ENCODE data around the gene KCNH4. TPM values are rescaled to one million over a fixed set of nuclear protein-coding genes. Genes with fewer than 3 reads are reported as not detected.

Gene KCNH4
- total and polyA plus RNA-seq, 9 of the 15 experiments (the other 6 are each of a cell fraction or from before 2014, with no cell fraction given), result 0.10 to 1.8 (median 0.50) TPM

GRCh38 chr17:42180922-42181850 lies at the start of gene KCNH4 (continued):
- TF ChIP-seq SNIP1 (IDR thresholded peaks at IDR 0.05; ENCODE audit: low read depth) (no peak), MCM3 (IDR thresholded peaks at IDR 0.05) (no peak), KHSRP (IDR thresholded peaks at IDR 0.05) (no peak), SIN3A (IDR thresholded peaks at IDR 0.05; ENCODE audit: borderline replicate concordance in 2 of 2, control insufficient read depth in 1 of 2, low read depth in 2 of 2, low read length in 2 of 2) (peak; percentile 73 to 87; a peak in 2 of 4 replicates), HDAC8 (tag; IDR thresholded peaks at IDR 0.05) (no peak), DMBX1 (CRISPR knock-in tag; IDR thresholded peaks at IDR 0.05; ENCODE audit: borderline replicate concordance) (peak; percentile 50; the same call in 1 of the 2 replicates), E2F6 (IDR thresholded peaks at IDR 0.05; ENCODE audit: borderline replicate concordance in 1 of 2, extremely low read depth in 1 of 2, insufficient read depth in 1 of 2, insufficient read length in 1 of 2, low read depth in 1 of 2, low read length in 1 of 2, poor library complexity in 1 of 2, severe bottlenecking in 1 of 2) (peak; percentile 99 to 100), CAMTA2 (CRISPR knock-in tag; conservative IDR thresholded peaks at IDR 0.05) (no peak), BRD9 (IDR thresholded peaks at IDR 0.05; ENCODE audit: low read depth, partially characterized antibody) (no peak), HMBOX1 (IDR thresholded peaks at IDR 0.05) (no peak), XRCC3 (IDR thresholded peaks at IDR 0.05) (no peak), NEUROD1 (IDR thresholded peaks at IDR 0.05; ENCODE audit: borderline replicate concordance, low read depth, low read length, partially characterized antibody) (peak; percentile 33), DEAF1 (CRISPR knock-in tag; IDR thresholded peaks at IDR 0.05) (peak; percentile 56; the same call in 1 of the 2 replicates), FOXP1 (CRISPR knock-in tag; IDR thresholded peaks at IDR 0.05) (peak; percentile 58; the same call in 1 of the 2 replicates), ESRRA (IDR thresholded peaks at IDR 0.05; ENCODE audit: borderline replicate concordance, low read depth) (peak; percentile 58; the same call in 1 of the 2 replicates)
- TF ChIP-seq, protein P1, sequence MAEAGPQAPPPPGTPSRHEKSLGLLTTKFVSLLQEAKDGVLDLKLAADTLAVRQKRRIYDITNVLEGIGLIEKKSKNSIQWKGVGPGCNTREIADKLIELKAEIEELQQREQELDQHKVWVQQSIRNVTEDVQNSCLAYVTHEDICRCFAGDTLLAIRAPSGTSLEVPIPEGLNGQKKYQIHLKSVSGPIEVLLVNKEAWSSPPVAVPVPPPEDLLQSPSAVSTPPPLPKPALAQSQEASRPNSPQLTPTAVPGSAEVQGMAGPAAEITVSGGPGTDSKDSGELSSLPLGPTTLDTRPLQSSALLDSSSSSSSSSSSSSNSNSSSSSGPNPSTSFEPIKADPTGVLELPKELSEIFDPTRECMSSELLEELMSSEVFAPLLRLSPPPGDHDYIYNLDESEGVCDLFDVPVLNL (CRISPR knock-in tag; IDR thresholded peaks at IDR 0.05; ENCODE audit: low read depth), result peak; percentile 90
- TF ChIP-seq, protein P2, sequence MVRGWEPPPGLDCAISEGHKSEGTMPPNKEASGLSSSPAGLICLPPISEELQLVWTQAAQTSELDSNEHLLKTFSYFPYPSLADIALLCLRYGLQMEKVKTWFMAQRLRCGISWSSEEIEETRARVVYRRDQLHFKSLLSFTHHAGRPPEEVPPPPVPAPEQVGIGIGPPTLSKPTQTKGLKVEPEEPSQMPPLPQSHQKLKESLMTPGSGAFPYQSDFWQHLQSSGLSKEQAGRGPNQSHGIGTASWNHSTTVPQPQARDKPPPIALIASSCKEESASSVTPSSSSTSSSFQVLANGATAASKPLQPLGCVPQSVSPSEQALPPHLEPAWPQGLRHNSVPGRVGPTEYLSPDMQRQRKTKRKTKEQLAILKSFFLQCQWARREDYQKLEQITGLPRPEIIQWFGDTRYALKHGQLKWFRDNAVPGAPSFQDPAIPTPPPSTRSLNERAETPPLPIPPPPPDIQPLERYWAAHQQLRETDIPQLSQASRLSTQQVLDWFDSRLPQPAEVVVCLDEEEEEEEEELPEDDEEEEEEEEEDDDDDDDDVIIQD (CRISPR knock-in tag; IDR thresholded peaks at IDR 0.05), result no peak
- TF ChIP-seq, protein P3, sequence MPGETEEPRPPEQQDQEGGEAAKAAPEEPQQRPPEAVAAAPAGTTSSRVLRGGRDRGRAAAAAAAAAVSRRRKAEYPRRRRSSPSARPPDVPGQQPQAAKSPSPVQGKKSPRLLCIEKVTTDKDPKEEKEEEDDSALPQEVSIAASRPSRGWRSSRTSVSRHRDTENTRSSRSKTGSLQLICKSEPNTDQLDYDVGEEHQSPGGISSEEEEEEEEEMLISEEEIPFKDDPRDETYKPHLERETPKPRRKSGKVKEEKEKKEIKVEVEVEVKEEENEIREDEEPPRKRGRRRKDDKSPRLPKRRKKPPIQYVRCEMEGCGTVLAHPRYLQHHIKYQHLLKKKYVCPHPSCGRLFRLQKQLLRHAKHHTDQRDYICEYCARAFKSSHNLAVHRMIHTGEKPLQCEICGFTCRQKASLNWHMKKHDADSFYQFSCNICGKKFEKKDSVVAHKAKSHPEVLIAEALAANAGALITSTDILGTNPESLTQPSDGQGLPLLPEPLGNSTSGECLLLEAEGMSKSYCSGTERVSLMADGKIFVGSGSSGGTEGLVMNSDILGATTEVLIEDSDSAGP (CRISPR knock-in tag; IDR thresholded peaks at IDR 0.05), result no peak

All from K562 (cell line).